Amygdala (tissue), 56 donors: ENCODE measurements around the gene CCDC137.

Experiments
- DNase-seq, 56 donors: peaks; one replicate each; lab custom pipeline; 2025; lab: John Stamatoyannopoulos, UW

CCDC137 gene

DNA sequence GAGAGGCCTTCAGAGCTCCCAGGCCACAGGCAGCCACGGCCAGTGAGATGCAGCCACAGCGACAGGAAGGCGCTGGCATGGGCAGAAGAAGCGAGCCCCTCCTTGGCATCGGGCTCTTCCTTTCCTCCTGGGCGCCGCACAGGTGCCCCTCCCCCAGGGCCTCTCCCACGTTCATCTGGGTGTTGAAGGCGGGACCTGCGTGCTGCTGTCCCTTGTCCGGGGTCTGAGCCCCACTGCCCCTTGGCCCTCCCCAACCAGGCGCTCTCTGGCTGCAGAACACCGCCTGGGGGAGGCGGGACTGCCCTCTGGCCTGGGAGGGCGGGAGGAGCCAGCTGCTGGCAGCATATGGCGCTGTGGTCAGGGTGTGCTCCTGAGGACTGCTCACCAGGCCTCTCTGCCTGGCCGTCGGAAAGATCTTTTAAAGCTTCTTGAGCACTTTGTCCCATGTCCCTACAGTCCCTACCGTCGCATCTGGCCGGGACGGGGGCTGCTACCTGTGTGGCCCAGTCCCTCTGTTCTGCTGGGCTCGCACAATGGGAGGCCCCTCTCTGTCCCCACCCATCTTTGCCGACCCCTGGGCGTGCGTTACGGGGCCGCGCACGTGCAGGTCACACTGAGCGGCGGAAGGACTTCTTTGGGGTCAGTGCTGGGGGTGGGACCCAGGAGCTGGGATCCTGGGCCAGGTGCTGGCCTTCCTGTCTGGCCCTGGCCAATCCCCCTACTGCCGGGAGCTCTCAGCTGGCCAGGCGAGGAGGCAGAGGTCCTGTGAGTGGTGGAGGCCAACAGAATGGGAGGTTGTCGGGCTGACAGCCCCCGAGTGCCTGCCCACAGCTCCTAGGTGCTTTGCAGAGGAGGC lies 47.2 kb downstream of the CCDC137 start:
- no peak for DNase-seq

DNA sequence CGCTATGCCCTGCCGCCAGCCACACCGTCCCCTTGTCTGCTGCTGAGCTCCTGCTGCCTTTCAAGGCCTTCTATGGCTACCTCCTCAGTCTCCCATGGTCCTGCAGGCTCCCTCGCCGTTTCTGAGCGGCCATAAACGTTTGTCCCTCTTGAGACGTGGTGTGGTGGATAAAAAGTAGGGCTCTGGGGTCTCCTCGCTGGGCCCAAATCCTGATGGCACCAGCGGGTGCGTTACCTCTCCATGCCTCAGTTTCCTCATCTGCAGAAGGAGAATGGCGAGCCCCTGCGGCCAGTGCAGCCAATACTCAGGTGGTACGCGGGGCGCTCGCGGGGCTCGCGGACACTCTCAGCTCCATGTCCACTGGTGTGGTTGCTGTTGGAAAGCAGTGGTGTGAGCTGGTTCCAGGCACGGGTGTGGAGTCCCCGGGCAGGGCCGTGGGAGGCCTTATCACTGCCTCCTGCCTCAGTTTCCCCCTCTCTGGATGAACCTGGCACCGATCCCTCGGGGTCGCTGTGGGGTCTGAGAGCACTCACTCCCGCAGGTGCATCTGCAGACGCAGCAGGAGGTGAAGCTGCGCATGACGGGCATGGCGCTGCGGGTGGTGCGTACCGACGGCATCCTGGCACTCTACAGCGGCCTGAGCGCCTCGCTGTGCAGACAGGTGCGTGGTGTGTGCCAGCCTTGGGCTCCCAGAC lies 48.0 kb downstream of the CCDC137 start:
- no peak for DNase-seq

DNA sequence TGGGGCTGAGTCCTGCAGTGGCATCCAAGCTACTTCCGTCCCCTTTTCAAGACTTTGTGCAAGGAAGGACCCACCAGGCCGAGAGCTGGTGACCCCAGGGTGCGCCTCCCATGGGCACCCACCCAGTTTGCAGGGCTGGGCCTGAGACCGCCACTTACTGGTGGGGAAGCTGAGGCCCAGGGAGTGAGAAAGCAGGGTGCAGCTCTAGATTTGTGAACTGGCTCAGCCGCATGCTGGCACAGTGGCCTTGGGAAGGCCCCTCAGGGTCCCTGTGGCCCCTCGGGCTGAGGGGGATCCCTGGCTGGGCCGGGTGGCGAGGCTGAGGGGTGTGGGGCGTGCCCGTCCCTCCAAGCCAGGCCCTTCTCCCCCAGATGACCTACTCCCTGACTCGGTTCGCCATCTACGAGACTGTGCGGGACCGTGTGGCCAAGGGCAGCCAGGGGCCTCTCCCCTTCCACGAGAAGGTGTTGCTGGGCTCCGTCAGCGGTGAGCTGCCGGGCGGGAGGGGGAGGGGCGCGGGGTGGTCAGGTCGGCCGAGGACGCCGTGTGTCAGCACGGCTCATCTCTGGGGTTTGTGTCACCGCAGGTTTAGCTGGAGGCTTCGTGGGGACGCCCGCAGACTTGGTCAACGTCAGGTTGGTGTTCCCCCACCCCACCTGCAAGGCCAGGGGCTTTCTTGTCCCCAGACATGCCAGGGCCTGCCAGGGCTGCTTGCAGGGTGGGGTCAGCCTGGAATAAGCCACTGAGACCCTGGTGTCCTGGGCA lies 48.8 kb downstream of the CCDC137 start:
- DNase-seq = no peak

DNA sequence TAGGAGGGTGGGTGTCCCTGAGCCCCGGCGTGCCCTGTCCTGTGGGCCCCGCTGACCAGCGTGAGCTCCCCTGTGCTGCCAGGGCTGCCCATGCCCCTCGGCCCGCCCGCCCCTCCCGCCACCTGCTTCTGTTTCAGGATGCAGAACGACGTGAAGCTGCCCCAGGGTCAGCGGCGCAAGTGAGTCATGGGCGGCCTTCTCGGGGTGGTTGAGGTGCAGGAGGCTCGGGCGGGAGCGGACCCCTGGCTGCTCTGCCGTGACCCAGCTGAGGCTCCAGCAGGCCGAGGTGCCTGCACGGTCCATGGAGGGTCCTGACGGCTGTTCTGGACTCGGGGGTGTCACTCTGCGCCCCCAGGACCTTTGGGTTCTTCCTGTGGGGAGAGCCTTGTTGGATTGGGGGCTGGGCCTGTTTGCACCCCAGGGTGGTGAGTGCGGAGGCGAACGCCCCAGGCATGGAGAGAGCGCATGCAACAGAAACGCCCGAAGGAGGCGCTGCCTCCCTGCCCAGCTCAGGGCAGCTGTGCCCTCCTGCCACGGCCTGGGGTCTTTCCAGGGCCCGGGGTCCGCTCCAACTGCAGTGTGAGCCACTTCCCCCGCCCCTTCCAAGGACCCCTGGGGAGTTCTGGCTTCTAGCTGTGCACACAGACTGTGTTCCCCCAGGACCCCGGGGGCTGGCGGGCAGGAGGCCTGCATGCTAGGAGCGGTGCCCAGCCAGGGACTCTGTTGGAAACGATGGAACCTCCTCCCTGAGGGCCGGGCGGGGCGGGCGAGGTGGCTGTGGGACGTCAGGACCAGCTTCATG lies 49.5 kb downstream of the CCDC137 start:
- no peak for DNase-seq

DNA sequence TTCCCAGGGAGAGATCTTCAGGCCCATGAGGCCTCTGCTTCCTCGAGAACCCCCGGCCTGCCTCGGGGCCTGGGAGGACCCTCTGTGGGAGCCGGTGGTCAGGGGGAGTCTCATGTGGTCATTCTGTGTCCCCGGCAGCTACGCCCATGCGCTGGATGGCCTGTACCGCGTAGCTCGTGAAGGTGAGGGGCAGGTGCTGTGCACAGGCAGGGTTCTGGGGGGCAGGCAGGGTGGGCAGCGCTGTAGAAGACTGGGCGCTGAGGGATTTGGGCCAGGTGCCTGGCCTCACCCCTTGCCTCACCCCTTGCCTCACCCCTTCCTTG lies 50.1 kb downstream of the CCDC137 start:
- no peak for DNase-seq

DNA sequence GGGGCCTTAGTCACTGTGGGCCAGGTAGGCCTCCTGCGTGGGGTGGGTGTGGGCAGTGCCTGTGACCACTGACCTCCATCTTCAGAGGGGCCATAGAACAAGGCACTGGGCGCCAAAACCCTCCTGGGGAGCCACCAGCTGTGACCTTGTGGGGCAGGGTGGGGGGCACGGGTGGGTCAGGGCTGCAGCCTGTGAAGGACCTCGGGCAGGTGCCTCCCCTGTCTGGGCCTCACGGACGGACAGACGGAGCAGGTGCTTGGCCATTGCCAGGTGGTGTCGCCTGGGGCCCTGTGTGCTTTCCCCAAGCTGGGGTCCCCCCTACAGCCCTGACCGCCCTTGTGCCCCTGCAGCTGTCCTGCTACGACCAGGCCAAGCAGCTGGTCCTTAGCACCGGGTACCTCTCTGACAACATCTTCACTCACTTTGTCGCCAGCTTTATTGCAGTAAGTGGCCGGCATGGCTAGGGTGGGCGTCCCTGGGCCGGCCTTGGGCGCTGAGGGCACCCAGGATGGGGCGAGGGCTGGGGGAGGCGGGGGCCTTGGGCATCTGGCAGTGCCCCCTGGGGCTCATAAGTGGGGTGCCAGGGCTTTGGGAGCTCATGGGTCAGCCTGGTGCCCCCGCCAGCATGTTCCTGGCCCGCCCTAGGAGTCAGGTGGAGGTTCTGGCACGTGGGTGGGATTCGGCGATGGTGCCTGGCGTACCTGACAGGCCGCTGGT lies 50.7 kb downstream of the CCDC137 start:
- DNase-seq = no peak

DNA sequence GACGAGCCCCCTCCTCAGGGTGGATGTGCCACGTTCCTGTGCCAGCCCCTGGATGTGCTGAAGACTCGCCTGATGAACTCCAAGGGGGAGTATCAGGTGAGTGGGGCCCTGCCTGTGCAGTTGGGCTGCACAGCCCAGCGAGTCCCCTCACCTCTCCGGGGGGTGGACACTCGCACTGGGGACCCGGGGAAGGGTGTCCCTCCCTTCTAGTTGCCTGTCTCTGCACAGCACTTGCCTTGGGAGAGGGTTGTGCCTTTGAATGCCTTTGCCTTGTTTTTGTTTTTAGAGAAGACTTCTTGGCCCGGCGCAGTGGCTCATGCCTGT lies 51.2 kb downstream of the CCDC137 start:
- DNase-seq = no peak

DNA sequence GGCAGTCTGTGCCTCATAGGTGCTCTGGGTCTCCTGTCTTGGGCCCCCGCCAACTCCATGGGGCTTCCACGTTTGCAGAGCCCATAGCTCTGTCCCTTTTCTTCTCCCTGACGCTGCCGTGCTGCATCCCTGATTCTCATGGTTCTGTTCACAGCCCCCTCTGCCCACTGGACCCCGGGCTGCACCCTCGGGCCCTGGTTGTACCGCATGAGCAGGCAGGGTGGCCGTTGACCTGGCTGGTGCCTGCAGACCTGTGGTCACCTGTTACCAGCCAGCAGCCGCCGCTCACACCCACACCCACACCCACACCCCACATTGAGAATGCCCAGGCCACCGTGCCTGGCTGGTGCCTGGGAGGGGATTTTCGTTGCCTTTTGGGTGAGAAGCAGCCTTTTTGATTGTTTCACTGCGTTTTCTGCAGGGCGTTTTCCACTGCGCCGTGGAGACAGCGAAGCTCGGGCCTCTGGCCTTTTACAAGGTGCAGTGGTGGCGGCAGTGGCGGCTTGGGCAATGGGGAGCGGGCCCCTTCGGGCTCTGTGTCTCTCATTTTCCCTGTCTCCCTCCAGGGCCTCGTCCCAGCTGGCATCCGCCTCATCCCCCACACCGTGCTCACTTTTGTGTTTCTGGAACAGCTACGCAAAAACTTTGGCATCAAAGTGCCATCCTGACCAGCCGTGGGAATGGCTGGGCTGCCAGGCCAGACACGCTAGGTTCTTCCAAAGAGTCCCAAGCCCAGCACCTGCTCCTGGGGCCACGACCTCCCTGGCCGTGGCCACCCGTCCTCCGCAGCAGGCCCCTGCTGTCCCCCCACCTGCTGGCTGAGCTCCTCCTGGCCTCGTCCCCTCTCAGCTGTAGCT lies 53.1 kb downstream of the CCDC137 start:
- DNase-seq = peak in 19 of 56 donors; percentile 4 to 73 (median 38)

DNA sequence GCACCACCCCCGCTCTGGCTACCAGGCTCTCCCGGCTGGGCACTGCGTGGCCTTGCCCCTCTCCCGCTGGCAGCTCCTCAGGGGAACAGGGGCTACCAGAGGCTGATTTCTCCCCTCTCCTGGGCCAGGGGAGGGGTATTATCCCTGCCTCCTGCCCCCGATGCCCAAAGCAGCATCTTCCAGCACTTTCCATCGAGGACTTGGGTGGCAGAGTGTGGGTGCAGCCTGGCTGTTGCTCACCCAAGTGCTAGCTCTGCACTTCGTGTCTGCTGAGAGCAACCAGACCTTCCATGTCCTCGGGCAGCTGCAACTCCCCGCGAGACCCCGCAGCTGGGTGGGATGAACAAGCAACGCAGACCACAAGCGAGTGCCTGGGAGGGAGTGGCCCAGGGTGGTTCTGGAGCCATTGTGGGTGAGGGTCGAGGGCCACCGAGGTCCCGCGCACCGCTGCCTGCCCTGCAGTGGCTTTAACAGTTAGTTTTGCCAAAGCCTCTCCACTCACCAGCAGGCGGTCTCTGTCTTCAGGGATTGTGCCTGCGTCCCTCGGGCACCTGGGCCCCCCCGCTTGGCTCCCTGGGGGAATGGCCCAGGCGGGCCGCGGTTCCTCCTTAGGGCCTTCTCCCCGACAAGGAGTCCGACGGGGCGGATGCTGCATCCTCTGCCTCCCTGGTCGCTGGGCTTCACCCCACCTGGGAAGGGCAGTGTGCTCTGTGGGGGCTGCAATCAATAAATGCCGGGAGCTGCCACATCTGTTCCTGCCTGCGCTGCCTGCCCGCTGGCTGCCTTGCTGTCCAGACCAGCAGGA lies 53.9 kb downstream of the CCDC137 start:
- no peak for DNase-seq

DNA sequence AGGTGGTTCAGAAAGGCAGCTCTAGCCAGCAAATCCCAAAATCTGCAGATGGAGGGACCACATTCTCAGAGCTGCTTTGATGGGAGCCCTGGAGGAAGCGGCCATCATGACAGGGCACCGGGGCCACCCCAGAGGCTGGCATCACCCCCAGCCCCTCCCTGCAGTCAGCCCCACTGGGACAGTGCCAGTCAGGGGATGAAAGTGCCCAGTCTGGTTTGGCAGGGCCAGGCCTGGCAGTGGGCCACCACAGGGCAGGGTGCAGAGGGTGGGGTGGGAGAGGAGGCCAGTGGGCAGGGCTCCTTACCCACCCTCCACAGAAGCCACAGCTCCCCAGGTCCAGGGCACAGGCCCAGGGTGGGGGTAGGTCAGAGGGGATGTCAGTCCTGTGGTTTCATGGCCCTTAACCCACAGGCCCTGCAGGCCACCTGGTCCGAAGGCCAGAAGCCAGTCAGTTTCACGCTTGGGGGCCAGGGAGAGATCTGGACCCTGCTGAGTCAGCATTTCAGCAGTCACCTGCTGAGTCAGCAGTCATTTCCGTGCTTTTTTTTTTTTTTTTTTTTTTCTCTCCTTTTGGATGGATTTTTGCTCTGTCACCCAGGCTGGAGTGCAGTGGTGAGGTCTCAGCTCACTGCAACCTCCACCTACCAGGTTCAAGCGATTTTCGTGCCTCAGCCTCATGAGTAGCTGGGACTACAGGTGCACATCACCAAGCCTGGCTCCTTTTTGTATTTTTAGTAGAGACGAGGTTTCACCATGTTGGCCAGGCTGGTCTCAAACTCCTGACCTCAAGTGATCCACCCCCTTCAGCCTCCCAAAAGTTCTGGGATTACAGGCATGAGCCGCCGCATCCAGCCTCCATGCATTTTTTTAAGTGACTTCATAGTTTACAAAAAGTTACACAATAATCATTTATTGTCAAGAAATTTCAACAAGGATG lies 55.9 kb downstream of the CCDC137 start:
- DNase-seq = peak in 29 of 56 donors; percentile 5 to 72 (median 34)
